ENCODE measurements around the gene LSAMP. TPM values are rescaled to one million over a fixed set of nuclear protein-coding genes. Genes with fewer than 3 reads are reported as not detected.
A peak's percentile ranks its signal among the peaks of the same experiment; 100 is the strongest.

LSAMP gene
- total RNA-seq (2014; rRNA removed) = 0.15 TPM in 1 of 2 replicates, not detected in the other
- percentile 12 among the genes with signal in this experiment for Bru-seq, nascent RNA
- percentile 11 among the genes with signal in this experiment for BruChase-seq, experiment 1, labeled RNA remaining after a 6-hour chase
- BruChase-seq, experiment 2, labeled RNA remaining after a 2-hour chase = percentile 15 among the genes with signal in this experiment
- long read RNA-seq, partial matches to known transcripts = 0 of 5 reads
- long read RNA-seq, other reads (novel, unspliced or antisense) = 5 of 5 reads

- Histone ChIP-seq H4K20me1 (ENCODE audit: low read length) (no peaks in the 10 kb centered on the region), H3K79me2 (ENCODE audit: low read length) (no peaks in the 10 kb centered on the region), H3K4me3 (ENCODE audit: low read length) (peak within 1 kb of the TSS; percentile 32; the same call in 1 of the 2 replicates), H3K9me3 (ENCODE audit: low read length) (no peaks in the 10 kb centered on the region), H3K36me3 (ENCODE audit: low read depth, low read length) (no peaks in the 10 kb centered on the region), H3F3A (ENCODE audit: low read length, unreplicated experiment) (no peaks in the 10 kb centered on the region), H2AFZ (ENCODE audit: low read length) (peak within 1 kb of the TSS; percentile 26; the same call in 1 of the 2 replicates), H3K27me3 (ENCODE audit: low read length) (peaks cover 26% of the 10 kb centered on the region; the same call in 1 of the 2 replicates), H3K4me1 (ENCODE audit: insufficient read depth, low read length) (peaks cover 3% of the 10 kb centered on the region; the same call in 1 of the 2 replicates), H3K9me2 (replicated peaks; ENCODE audit: low read length) (no peaks in the 10 kb centered on the region), H3K9ac (ENCODE audit: low read length) (no peak within 1 kb of the TSS), H3K27ac (ENCODE audit: low read length) (no peak within 1 kb of the TSS), H3K4me2 (ENCODE audit: low read length) (peak within 1 kb of the TSS; percentile 58)
- intact Hi-C loops (cut with micrococcal nuclease) = no loop called here
- ChIA-PET POLR2A (ENCODE audit: unreplicated experiment) (interaction anchor here (0.6 kb wide), 1 partner anchor 12 kb away, joined by 16 read pairs; no protein-coding TSS in a partner anchor), CTCF (no interaction called here)
- DNase-seq (no peak), ATAC-seq (peak; percentile 20; the same call in 1 of the 2 replicates)
- TF ChIP-seq EZH2phosphoT487 (IDR thresholded peaks at IDR 0.05; ENCODE audit: borderline replicate concordance, low read length) (no peak), EZH2 (IDR thresholded peaks at IDR 0.05; ENCODE audit: low read length, unreplicated experiment) (no peak), CTCF (conservative IDR thresholded peaks at IDR 0.05; ENCODE audit: low read depth, low read length) (no peak)
- BruUV-seq (replicated peaks) = no TSS peak
Measured at GRCh38 chr3:116445311-116445841, at the start of gene LSAMP. Gene LSAMP (minus strand): TSS chr3:116445487.

- ATAC-seq (no peak), DNase-seq (no peak)
- Histone ChIP-seq H2AFZ (ENCODE audit: low read length) (no peak overlapping the region), H3K9me2 (replicated peaks; ENCODE audit: low read length) (no peaks in the 10 kb centered on the region), H4K20me1 (ENCODE audit: low read length) (no peaks in the 10 kb centered on the region), H3K4me3 (ENCODE audit: low read length) (no peak overlapping the region), H3K27ac (ENCODE audit: low read length) (no peak overlapping the region), H3K9ac (ENCODE audit: low read length) (no peak overlapping the region), H3K36me3 (ENCODE audit: low read depth, low read length) (no peaks in the 10 kb centered on the region), H3K4me1 (ENCODE audit: insufficient read depth, low read length) (no peaks in the 10 kb centered on the region), H3F3A (ENCODE audit: low read length, unreplicated experiment) (no peaks in the 10 kb centered on the region), H3K79me2 (ENCODE audit: low read length) (no peaks in the 10 kb centered on the region), H3K9me3 (ENCODE audit: low read length) (peaks cover 18% of the 10 kb centered on the region; the same call in 1 of the 2 replicates), H3K27me3 (ENCODE audit: low read length) (no peaks in the 10 kb centered on the region), H3K4me2 (ENCODE audit: low read length) (no peak overlapping the region)
- ChIA-PET POLR2A (ENCODE audit: unreplicated experiment) (no interaction called here), CTCF (no interaction called here)
- no TSS peak for BruUV-seq (replicated peaks)
- TF ChIP-seq CTCF (conservative IDR thresholded peaks at IDR 0.05; ENCODE audit: low read depth, low read length) = no peak
- no peak for TF ChIP-seq EZH2 (IDR thresholded peaks at IDR 0.05; ENCODE audit: low read length, unreplicated experiment)
- no peak for TF ChIP-seq EZH2phosphoT487 (IDR thresholded peaks at IDR 0.05; ENCODE audit: borderline replicate concordance, low read length)
- intact Hi-C loops (cut with micrococcal nuclease) = no loop called here
Measured at GRCh38 chr3:116492379-116492778, 47.1 kb upstream of the LSAMP start.

- Histone ChIP-seq H3F3A (ENCODE audit: low read length, unreplicated experiment) (no peaks in the 10 kb centered on the region), H3K4me3 (ENCODE audit: low read length) (no peak overlapping the region), H2AFZ (ENCODE audit: low read length) (no peak overlapping the region), H3K27me3 (ENCODE audit: low read length) (no peaks in the 10 kb centered on the region), H3K36me3 (ENCODE audit: low read depth, low read length) (no peaks in the 10 kb centered on the region), H3K9ac (ENCODE audit: low read length) (no peak overlapping the region), H3K79me2 (ENCODE audit: low read length) (no peaks in the 10 kb centered on the region), H3K9me3 (ENCODE audit: low read length) (0 out of 2 replicates have a peak, but pooled peaks cover 27% of the 10 kb centered on the region), H3K4me1 (ENCODE audit: insufficient read depth, low read length) (no peaks in the 10 kb centered on the region), H3K27ac (ENCODE audit: low read length) (no peak overlapping the region), H4K20me1 (ENCODE audit: low read length) (no peaks in the 10 kb centered on the region), H3K9me2 (replicated peaks; ENCODE audit: low read length) (no peaks in the 10 kb centered on the region), H3K4me2 (ENCODE audit: low read length) (no peak overlapping the region)
- no peak for ATAC-seq
- no TSS peak for BruUV-seq (replicated peaks)
- DNase-seq = no peak
- POLR2A ChIA-PET (ENCODE audit: unreplicated experiment) = no interaction called here
- TF ChIP-seq CTCF (conservative IDR thresholded peaks at IDR 0.05; ENCODE audit: low read depth, low read length) (no peak), EZH2phosphoT487 (IDR thresholded peaks at IDR 0.05; ENCODE audit: borderline replicate concordance, low read length) (no peak), EZH2 (IDR thresholded peaks at IDR 0.05; ENCODE audit: low read length, unreplicated experiment) (no peak)
- CTCF ChIA-PET = no interaction called here
- intact Hi-C loops (cut with micrococcal nuclease) = no loop called here
Measured at GRCh38 chr3:116483135-116483534, 37.8 kb upstream of the LSAMP start.

Data from PC-3 (cell line).